Measurements from ENCODE around the gene RFFL.
A peak's percentile ranks its signal among the peaks of the same experiment; 100 is the strongest.
"Not testable (repeated sequence)": the region's sequence is repeated elsewhere in the genome, so short reads cannot be mapped to it uniquely, and the experiment has no call there.

Gene RFFL

DNA sequence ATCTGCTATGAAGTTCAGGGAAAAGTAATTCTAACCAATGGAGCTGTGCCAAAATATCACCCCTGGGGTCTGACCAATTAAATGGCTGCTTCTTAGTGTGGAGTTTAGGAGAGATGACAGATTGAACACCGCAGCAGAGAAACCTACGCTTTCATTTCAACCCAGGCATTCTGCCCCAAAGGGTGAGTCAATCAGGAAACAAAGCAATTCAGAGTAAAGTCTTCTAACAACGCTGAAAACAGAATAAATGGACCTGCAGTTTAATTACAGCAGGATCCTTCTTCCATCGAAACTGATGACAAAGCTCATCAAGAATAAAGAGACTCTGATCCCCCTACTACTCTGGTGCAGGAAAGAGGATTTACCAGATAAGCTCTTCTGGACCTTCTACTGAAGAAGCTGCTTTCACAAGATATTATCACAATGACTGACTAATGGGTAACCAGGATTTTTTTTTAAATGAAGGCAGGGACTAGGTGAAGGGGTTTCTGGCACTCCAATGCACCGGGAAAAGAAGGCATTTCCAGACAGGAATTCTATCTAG, 16.7 kb downstream of the RFFL start:
- DNase-seq = peak; percentile 78

GRCh38 chr17:35046245-35046644, 17.3 kb downstream of the RFFL start:
- DNase-seq = no peak

DNA sequence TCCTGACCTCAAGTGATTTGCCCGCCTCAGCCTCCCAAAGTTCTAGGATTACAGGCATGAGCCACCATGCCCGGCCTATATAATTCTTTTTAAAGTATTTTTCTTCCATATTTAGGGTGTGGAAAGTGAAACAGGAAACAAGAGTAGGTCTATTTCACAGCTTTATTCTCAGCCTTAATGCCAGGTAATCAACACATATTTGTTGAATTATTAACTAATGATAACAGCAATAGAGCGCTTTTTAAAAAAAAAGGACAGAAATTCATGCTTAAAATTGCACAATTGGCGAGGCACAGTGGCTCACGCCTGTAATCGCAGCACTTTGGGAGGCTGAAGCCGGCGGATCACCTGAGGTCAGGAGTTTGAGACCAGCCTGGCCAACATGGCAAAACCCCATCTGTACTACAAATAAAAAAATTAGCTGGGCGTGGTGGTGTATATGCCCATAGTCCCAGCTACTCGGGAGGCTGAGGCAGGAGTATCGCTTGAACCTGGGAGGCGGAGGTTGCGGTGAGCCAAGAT, 18.0 kb downstream of the RFFL start:
- not testable (repeated sequence) for DNase-seq

- no peak for DNase-seq
These were observed 19.3 kb downstream of the RFFL start for GRCh38 chr17:35044181-35044580.

DNA sequence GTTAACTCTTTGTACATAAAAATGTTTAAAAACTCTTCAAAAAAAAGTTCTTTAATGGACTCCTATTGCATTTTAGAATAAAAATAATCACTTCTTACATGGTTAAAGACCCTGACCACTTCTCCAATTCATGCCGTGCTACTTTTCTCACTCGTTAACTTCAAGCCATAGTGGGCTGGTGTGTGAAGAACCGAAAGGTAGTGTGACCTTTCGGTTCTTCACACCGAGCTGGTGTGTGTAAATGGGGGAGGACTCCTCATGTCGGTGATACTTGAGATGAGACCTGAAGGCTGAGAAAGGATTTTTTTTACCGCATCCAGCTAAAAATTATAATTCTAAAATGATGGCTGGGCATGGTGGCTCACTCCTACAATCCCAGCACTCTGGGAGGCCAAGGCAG, 22.1 kb downstream of the RFFL start:
- no peak for DNase-seq

- no peak for DNase-seq
These were observed 25.1 kb downstream of the RFFL start for GRCh38 chr17:35038453-35038852.

DNA sequence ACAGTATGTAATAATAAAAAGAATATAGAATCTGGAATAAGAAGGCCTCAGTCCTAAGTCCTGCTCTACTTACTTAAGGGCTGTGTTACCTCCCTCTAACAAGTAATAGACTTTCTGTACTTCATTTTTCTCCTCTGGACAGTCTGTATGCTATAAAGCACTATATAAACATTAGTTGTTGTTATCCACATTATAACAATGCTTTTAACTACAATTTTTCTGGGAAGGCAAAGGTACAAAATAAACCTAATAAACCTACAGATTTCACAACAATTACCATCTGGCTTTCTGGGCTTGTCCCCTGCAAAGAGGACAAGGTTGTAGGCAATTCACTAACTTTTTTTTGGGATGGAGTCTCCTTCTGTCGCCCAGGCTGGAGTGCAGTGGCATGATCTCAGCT, 32.7 kb downstream of the RFFL start:
- no peak for DNase-seq

- no peak for DNase-seq
These were observed 34.8 kb downstream of the RFFL start for GRCh38 chr17:35028531-35029262.

DNA sequence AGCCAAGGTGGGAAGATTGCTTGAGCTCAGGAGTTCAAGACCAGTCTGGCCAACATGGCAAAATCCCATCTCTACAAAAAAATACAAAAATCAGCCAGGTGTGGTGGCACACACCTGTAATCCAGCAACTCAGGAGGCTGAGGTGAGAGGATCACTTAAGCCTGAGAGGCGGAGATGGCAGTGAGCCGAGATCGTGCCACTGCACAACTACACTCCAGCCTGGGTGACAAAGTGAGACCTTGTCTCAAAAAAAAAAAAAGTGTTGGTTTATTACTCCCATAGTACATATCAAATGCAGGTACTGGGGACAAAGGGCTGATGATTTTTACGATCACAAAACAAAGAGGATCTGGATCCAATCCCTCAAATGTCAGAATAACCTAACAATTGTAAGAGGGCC, 35.4 kb downstream of the RFFL start:
- not testable (repeated sequence) for DNase-seq

- DNase-seq = no peak
These were observed 38.0 kb downstream of the RFFL start for GRCh38 chr17:35025541-35025940.

GRCh38 chr17:35023538-35023937, 40.0 kb downstream of the RFFL start:
- DNase-seq = no peak

GRCh38 chr17:35022536-35023063, 40.9 kb downstream of the RFFL start:
- no peak for DNase-seq

GRCh38 chr17:35021520-35022380, 41.8 kb downstream of the RFFL start:
- DNase-seq = no peak

- no peak for DNase-seq
These were observed 43.9 kb downstream of the RFFL start for GRCh38 chr17:35019386-35020179.

DNA sequence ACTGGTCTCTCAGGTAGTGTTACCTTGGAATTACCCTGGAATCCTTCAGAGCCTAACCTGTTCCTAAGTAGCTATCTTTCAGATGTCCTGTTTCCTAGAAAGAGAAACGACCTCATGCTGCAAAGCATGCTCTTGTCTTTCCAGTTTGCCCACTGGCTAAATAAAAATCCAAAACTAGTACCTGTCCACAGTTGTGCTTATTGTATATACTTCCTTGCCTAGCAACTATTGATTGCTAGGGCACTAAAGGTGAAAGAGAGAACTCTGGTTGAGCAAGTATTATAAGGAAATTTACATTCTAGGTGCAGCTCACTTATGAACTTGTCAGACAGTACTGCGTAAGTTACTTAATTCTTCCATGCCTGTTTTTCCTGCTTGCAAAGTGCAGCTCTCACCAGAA, 44.7 kb downstream of the RFFL start:
- no peak for DNase-seq

GRCh38 chr17:35017021-35017420, 46.5 kb downstream of the RFFL start:
- no peak for DNase-seq

GRCh38 chr17:35016369-35016768, 47.1 kb downstream of the RFFL start:
- DNase-seq = no peak

DNA sequence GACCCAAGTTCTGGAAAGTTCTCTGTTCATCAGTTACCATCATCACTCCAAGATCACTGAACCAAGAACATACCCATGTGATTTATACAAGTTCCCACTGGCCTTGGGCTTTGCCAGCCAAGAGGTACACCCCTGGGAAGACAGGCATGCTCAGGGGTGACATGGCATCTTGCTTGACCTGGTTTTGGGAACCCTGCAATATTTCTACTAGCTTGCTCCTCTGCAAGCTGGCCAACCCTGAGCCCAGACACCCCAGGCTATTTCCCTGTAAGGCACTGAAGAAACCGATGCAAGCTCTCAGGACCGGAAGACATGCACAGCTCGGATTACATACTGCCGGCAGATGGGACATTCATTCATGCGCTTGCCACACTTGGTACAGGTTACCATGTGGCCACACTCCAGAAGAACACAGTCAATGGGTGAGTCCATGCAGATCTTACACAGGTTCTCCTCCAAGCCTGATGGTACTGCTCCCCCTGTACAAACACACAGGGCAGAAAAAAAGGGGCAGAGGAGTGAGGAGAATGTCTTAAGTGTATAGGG, 51.8 kb downstream of the RFFL start:
- no peak for DNase-seq

GRCh38 chr17:35010093-35010492, 53.4 kb downstream of the RFFL start:
- DNase-seq = no peak

DNA sequence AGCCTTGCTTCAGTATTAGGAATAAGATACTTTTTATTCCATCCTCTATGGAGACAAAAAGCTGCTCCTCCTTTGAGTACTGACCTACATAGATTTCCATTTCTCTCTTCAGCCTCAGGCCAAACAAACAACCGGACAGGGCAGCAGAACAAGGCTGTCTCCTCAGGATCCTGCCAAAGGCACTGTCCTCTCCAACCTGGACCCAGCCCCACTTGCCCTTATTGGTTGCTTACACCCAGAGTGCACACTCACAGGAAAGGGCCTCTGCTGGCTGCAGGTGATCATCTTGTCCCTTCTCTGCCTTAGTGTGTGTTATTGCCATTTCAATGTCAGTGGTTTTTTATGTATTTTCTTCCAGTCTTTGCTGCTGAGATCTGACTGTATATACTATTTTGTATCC, 56.5 kb downstream of the RFFL start:
- no peak for DNase-seq

DNA sequence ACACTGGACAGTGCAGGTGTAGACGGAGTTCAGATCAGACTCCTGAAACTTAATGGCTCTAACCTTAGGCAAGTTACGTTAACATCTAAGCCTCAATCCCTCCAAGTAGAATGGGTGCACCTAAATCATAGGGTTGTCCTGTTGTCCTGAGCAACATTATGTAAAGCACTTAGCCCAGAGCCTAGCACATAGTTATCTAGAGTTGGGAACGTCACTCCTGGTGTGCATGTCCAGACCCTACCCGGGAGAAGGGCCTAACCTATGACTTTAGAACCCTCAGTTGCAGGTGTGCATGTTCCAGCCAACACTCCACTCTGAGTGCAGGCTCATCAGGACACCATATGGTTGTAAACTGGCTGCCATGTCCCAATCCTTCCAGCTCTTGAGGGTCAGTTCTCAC, 57.2 kb downstream of the RFFL start:
- DNase-seq = no peak

DNA sequence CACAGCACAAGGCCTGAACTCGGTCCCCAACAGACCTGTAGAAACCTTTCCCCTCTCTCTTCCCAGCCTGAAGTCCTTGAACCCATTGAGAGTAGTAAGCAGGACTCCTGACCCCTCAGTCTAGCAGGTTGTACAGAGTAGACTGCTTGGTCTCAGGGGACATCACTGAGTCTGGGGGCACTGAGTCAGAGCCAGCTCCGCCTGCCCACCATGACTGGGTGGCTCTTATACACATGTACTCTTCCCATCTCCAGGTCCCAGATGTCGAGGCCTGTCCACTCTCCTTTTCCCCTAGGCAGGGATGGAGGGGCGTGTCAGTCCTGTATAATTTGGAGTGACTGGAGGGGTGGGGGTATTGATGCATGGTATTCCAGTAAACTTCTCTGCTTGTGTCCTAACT, 59.7 kb downstream of the RFFL start:
- no peak for DNase-seq

Measured in RPMI8226 (cell line).